GM18505 (cell line): Measurements from ENCODE around the gene AHR.
"Not testable (repeated sequence)": the region's sequence is repeated elsewhere in the genome, so short reads cannot be mapped to it uniquely, and the experiment has no call there.

Source experiments
- ATAC-seq: cut with Tn5 transposase; IDR thresholded peaks from one replicate; pipeline ENCODE4 v1.9.1; 2021; ENCODE audit not compliant: unreplicated experiment
- POLR2A ChIP-seq: IDR thresholded peaks from 4 replicates; pipeline ENCODE4 v1.6.1; 2011; ENCODE audit warnings: borderline replicate concordance; ENCODE audit not compliant: insufficient read depth, insufficient read length; ENCODE audit errors: extremely low read depth

The AHR gene

GRCh38 chr7:17384400-17384799 is 85.9 kb downstream of the AHR start:
- ATAC-seq = no peak
- TF ChIP-seq POLR2A = no peak

GRCh38 chr7:17385612-17386011 is 87.2 kb downstream of the AHR start:
- no peak for TF ChIP-seq POLR2A
- no peak for ATAC-seq

- ATAC-seq = no peak
- TF ChIP-seq POLR2A = no peak
These were observed 91.9 kb downstream of the AHR start for GRCh38 chr7:17390392-17390791.

DNA sequence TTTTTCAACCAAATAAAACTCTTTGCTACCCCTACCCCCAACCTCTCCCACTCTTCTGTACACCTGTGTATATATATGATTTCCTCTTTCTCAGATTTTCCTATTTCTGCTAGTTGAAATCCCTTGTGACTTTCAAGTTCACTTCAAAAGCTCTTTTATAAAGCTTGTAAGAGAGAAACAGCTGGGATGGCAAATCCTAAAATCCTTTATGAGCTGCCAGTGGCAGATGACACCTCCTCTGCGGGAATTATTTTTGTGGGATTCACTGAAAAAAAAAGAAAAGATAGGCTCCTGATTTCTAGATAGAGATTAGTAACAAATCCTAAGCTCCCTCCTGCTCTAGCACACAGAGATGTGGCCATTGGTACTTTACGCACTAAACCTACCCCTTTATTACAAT is 92.9 kb downstream of the AHR start:
- no peak for TF ChIP-seq POLR2A
- ATAC-seq = no peak

DNA sequence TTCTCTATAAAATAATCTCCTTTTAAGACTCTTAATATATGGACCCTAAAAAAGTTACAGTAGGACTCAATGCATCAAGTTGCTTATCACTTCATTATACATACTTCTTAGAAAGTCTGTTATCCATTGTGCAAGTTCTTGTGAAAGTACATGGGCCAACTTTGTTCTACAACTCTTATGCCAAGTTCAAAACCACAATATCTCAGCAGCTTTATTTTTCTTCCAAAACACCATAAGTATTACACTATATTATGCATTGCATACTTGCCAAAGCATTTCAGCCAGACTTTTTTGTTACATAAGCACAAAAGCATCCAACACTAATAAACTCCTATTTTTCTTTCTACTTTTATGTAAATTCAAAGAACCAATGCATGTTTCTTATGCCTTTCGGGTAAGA is 94.4 kb downstream of the AHR start:
- TF ChIP-seq POLR2A = no peak

GRCh38 chr7:17394563-17394962 is 96.1 kb downstream of the AHR start:
- ATAC-seq = not testable (repeated sequence)

More for the DNA sequence above, 94.4 kb downstream of the AHR start:
- ATAC-seq = no peak
